Endothelial cell of umbilical vein (primary cell): ENCODE results near the gene SIPA1. TPM values are rescaled to one million over a fixed set of nuclear protein-coding genes. Genes with fewer than 3 reads are reported as not detected.

Experiments
- BruUV-seq: library from RNA; stranded (reverse); fragments of 400-500 nt; replicated peaks from 2 replicates; lab custom pipeline; 2021; lab: Mats Ljungman, UMichigan
- CTCF ChIA-PET: fragments of 300-600, 350-600 bp; sonication (Branson Sonifier 250); formaldehyde crosslinking; loops from one replicate; lab custom pipeline; 2021; ENCODE audit warnings: antibody characterized with exemption, inconsistent platforms; lab: Charles Lee
- POLR2A ChIA-PET: fragments of 300-600, 350-600 bp; sonication (Branson Sonifier 250); formaldehyde crosslinking; loops from one replicate; lab custom pipeline; 2021; ENCODE audit warnings: antibody characterized with exemption, inconsistent platforms; lab: Charles Lee
- DNase-seq: peaks from one replicate; pipeline ENCODE4 v3.0.0-alpha.2; 2011; ENCODE audit warnings: low read depth, low spot score
- FAIRE-seq: peaks from 2 replicates; lab custom pipeline; 2011; peaks lifted over from hg19 to GRCh38; lab: Jason Lieb, UNC
- H2AFZ ChIP-seq: 2 replicates; pipeline ENCODE4 v1.6.0; 2012; ENCODE audit warnings: low read depth, low read length, control low read depth, inconsistent platforms
- H3K27ac ChIP-seq: 2 replicates; pipeline ENCODE4 v1.5.1; 2011; ENCODE audit warnings: low read depth, mild to moderate bottlenecking, control low read depth, low read length, moderate library complexity; ENCODE audit not compliant: insufficient read depth
- H3K27me3 ChIP-seq, 2 experiments: 2 replicates each; pipeline versions ENCODE4 v1.6.0 to v1.6.1; 2011; ENCODE audit warnings: low read length in 2 of 2, mixed read lengths in 1 of 2; ENCODE audit not compliant: control insufficient read depth in 2 of 2, insufficient read depth in 2 of 2
- H3K36me3 ChIP-seq, 2 experiments: 2 replicates in 1 of 2; 3 replicates in 1 of 2; pipeline ENCODE4 v1.5.1; 2011; ENCODE audit warnings: low read length in 2 of 2, mild to moderate bottlenecking in 1 of 2, moderate library complexity in 1 of 2; ENCODE audit not compliant: control insufficient read depth in 2 of 2, insufficient read depth in 2 of 2; ENCODE audit errors: extremely low read depth in 1 of 2
- H3K4me1 ChIP-seq: 3 replicates; pipeline ENCODE4 v1.5.1; 2011; ENCODE audit warnings: mild to moderate bottlenecking, low read length; ENCODE audit not compliant: control insufficient read depth, insufficient read depth; ENCODE audit errors: extremely low read depth
- H3K4me2 ChIP-seq: 2 replicates; pipeline ENCODE4 v1.6.1; 2011; ENCODE audit warnings: low read length, control low read depth, mixed read lengths; ENCODE audit not compliant: insufficient read depth
- H3K4me3 ChIP-seq, 3 experiments: fragments of 200-600 bp in 1 of 3; sonication (generic), shearing (Covaris generic) in 1 of 3; replicated peaks in 1 of 3; 2 replicates each; pipeline ENCODE4 v1.5.1; 2011 to 2016; ENCODE audit warnings: control low read depth in 3 of 3, low read length in 3 of 3, mild to moderate bottlenecking in 2 of 3, inconsistent platforms in 1 of 3, low read depth in 1 of 3, moderate library complexity in 1 of 3; ENCODE audit not compliant: insufficient read depth in 1 of 3
- H3K79me2 ChIP-seq: 2 replicates; pipeline ENCODE4 v1.6.0; 2012; ENCODE audit warnings: low read length, inconsistent platforms; ENCODE audit not compliant: control insufficient read depth, insufficient read depth
- H3K9ac ChIP-seq: replicated peaks from 2 replicates; pipeline ENCODE3; 2011; ENCODE audit warnings: low read length, control low read depth; ENCODE audit not compliant: insufficient read depth; ENCODE audit errors: extremely low read depth
- H3K9me1 ChIP-seq: replicated peaks from 3 replicates; pipeline ENCODE4 v1.6.0; 2011; ENCODE audit warnings: mild to moderate bottlenecking, low read length; ENCODE audit not compliant: control insufficient read depth, insufficient read depth; ENCODE audit errors: extremely low read depth
- H3K9me3 ChIP-seq: replicated peaks from 2 replicates; pipeline ENCODE4 v1.5.1; 2012; ENCODE audit warnings: low read length, inconsistent platforms; ENCODE audit not compliant: control insufficient read depth, insufficient read depth
- H4K20me1 ChIP-seq: replicated peaks from 2 replicates; pipeline ENCODE3; 2011; ENCODE audit warnings: mild to moderate bottlenecking, low read length; ENCODE audit not compliant: control insufficient read depth, insufficient read depth; ENCODE audit errors: extremely low read depth
- CTCF ChIP-seq, 2 donors: IDR thresholded peaks; 1 replicate in 1 of 2; 2 replicates in 1 of 2; pipeline ENCODE4 v1.5.1; 2011; ENCODE audit warnings: low read length in 2 of 2, mild to moderate bottlenecking in 2 of 2, moderate library complexity in 2 of 2, control low read depth in 1 of 2, inconsistent platforms in 1 of 2, low read depth in 1 of 2; ENCODE audit not compliant: insufficient read depth in 1 of 2; ENCODE audit errors: extremely low read depth in 1 of 2
- EZH2 ChIP-seq: IDR thresholded peaks from 2 replicates; pipeline ENCODE4 v1.6.1; 2012; ENCODE audit warnings: borderline replicate concordance, low read depth, mild to moderate bottlenecking, moderate library complexity, low read length, inconsistent platforms; ENCODE audit not compliant: severe bottlenecking
- FOS ChIP-seq: IDR thresholded peaks from 2 replicates; pipeline ENCODE4 v1.6.1; 2011; ENCODE audit warnings: mild to moderate bottlenecking, low read length, moderate library complexity, borderline replicate concordance; ENCODE audit not compliant: insufficient read depth
- GATA2 ChIP-seq: IDR thresholded peaks from 2 replicates; pipeline ENCODE4 v1.7.0; 2011; ENCODE audit warnings: low read depth, mild to moderate bottlenecking, moderate library complexity, mixed read lengths, low read length; ENCODE audit not compliant: insufficient read length, insufficient read depth
- JUN ChIP-seq: IDR thresholded peaks from 2 replicates; pipeline ENCODE4 v1.6.1; 2011; ENCODE audit warnings: borderline replicate concordance, low read depth; ENCODE audit not compliant: insufficient read length, insufficient read depth
- MAX ChIP-seq: IDR thresholded peaks from 2 replicates; pipeline ENCODE4 v1.6.1; 2011; ENCODE audit not compliant: insufficient read depth, insufficient read length
- MYC ChIP-seq: IDR thresholded peaks from one replicate; pipeline ENCODE4 v1.6.1; 2011; ENCODE audit warnings: mild to moderate bottlenecking, low read depth, low read length
- POLR2A ChIP-seq: IDR thresholded peaks from 2 replicates; pipeline ENCODE4 v1.6.1; 2012; ENCODE audit warnings: low read depth, mild to moderate bottlenecking, control low read depth, low read length
- POLR2AphosphoS5 ChIP-seq: IDR thresholded peaks from 2 replicates; pipeline ENCODE4 v1.6.1; 2012; ENCODE audit warnings: low read depth, mild to moderate bottlenecking, control low read depth, low read length, moderate library complexity; ENCODE audit not compliant: insufficient read depth
- dilution Hi-C: fragments of 300-500 bp; cut with MboI; formaldehyde crosslinking; loops from one replicate; pipeline ENCODE4 v1.15.0; 2019; ENCODE audit warnings: low sequenced_read_pairs; ENCODE audit not compliant: extremely low pct_ligation_motif_present
- intact Hi-C: fragments of 100-400 bp; cut with micrococcal nuclease; formaldehyde crosslinking; loops from one replicate; pipeline ENCODE4 v1.10.0; 2022
- polyA plus RNA-seq, 4 experiments: library from polyadenylated mRNA; depleted of rRNA in 3 of 4; stranded (reverse) in 3 of 4; unstranded in 1 of 4; fragments of >200 nt; gene quantifications; 2 replicates each; pipeline versions ENCODE4 v1.2.1 to v1.2.3, GENCODE V29; 2011 to 2012; ENCODE audit warnings: missing spikeins in 1 of 4
- total RNA-seq: library from RNA; stranded (reverse); gene quantifications from 2 replicates; pipeline ENCODE4 v1.2.3, GENCODE V29; 2021

The SIPA1 gene
- total and polyA plus RNA-seq, 2 donors (not counting 3 experiments of a cell fraction or from before 2014, with no cell fraction given): 67.5 to 119 TPM

GRCh38 chr11:65663639-65664200 lies 25.8 kb downstream of the SIPA1 start:
- Histone ChIP-seq H4K20me1 (no peaks in the 10 kb centered on the region), H3K9ac (peak overlapping the region; percentile 88), H3K27me3 (no peaks in the 10 kb centered on the region), H3K9me1 (no peaks in the 10 kb centered on the region), H3K36me3 (peaks cover 6 to 25% of the 10 kb centered on the region in 2 experiments), H3K27ac (peak overlapping the region; percentile 91), H3K9me3 (no peaks in the 10 kb centered on the region), H2AFZ (peak overlapping the region; percentile 62), H3K4me3 (peak overlapping the region; percentile 30 to 94 (median 53)), H3K4me1 (peaks cover 18% of the 10 kb centered on the region), H3K4me2 (peak overlapping the region; percentile 67), H3K79me2 (peaks cover 32% of the 10 kb centered on the region)
- dilution Hi-C loops (no loop called here), intact Hi-C loops (loop anchor here (1.0 kb wide), 3 partner anchors 10 to 49 kb away; partner anchors contain the start of genes KAT5 and SIPA1)
- POLR2A ChIA-PET: interaction anchor here (0.6 to 2.6 kb wide), 5 partner anchors 11 to 69 kb away, joined by 3 to 19 read pairs (median 3); partner anchors contain the start of genes RNASEH2C and SIPA1
- FAIRE-seq (no peak), DNase-seq (peak; percentile 63)
- BruUV-seq: no TSS peak
- TF ChIP-seq GATA2 (no peak), POLR2AphosphoS5 (no peak), MAX (no peak), CTCF (IDR thresholded peaks at IDR 0.05; ENCODE audit: extremely low read depth in 1 of 2, insufficient read depth in 1 of 2, low read depth in 1 of 2, low read length in 2 of 2) (no peak), FOS (no peak), JUN (no peak), EZH2 (no peak), POLR2A (no peak), MYC (no peak)
- CTCF ChIA-PET: interaction anchor here (0.7 to 1.9 kb wide), 8 partner anchors 10 to 325 kb away, joined by 3 to 14 read pairs (median 4); partner anchors contain the start of genes FAM89B, KAT5, RNASEH2C and SIPA1
